ENCODE measurements around the gene ZCCHC7. TPM values are rescaled to one million over a fixed set of nuclear protein-coding genes. Genes with fewer than 3 reads are reported as not detected.

Gene ZCCHC7
- total and polyA plus RNA-seq, 9 of the 15 experiments (the other 6 are each of a cell fraction or from before 2014, with no cell fraction given), result 34.1 to 68.9 (median 48.8) TPM

DNA sequence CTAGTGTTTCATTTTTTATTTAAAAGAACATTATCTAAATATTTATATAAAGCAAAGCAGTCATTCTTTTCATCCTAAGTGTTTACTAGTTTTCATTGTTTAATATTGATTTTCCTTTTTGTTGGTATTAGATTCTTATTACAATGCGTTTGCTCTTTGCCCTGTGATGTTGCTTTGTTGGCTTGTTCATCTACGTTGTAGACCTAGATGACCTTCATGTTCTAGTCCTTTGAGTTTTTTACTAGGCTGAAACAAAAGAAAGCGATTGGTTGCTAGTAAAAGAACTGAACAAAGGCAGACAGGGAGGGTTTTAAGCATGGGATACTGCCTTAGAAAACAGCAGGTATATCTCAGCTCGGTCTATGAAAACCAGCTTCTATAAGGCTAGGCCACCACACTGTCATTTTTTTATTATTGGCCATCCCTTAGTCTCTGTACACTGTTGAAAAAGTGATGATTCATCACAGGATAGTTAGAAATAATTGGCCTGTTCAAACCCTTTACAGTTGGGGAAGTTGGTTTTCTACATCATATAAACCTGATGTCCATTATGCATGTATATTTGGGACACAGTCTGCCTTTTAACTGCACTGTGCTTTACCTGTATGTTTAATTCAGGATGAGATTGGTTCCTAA, 119.0 kb downstream of the ZCCHC7 start (continued):
- no peak for TF ChIP-seq RB1 (IDR thresholded peaks at IDR 0.05; ENCODE audit: low read depth)
- TF ChIP-seq POLR2B (IDR thresholded peaks at IDR 0.05; ENCODE audit: low read depth, partially characterized antibody), result no peak
- TF ChIP-seq SIX5 (IDR thresholded peaks at IDR 0.05; ENCODE audit: borderline replicate concordance in 1 of 2, insufficient read depth in 1 of 2, low read depth in 1 of 2, low read length in 2 of 2), result no peak
- TF ChIP-seq E2F5 (CRISPR knock-in tag; IDR thresholded peaks at IDR 0.05), result no peak
- no peak for TF ChIP-seq ZNF431 (CRISPR knock-in tag; IDR thresholded peaks at IDR 0.05)
- TF ChIP-seq NFE2 (IDR thresholded peaks at IDR 0.05; ENCODE audit: low read depth), result peak; percentile 88
- TF ChIP-seq C11orf30 (IDR thresholded peaks at IDR 0.05; ENCODE audit: low read depth), result peak; percentile 96
- TF ChIP-seq MTA3 (IDR thresholded peaks at IDR 0.05; ENCODE audit: borderline replicate concordance), result no peak
- TF ChIP-seq NFIX (CRISPR knock-in tag; IDR thresholded peaks at IDR 0.05; ENCODE audit: low read depth), result no peak
- TF ChIP-seq CSDE1 (IDR thresholded peaks at IDR 0.05), result no peak
- TF ChIP-seq NBN (IDR thresholded peaks at IDR 0.05; ENCODE audit: low read depth), result no peak
- TF ChIP-seq STAG1 (CRISPR knock-in tag; IDR thresholded peaks at IDR 0.05; ENCODE audit: borderline replicate concordance), result no peak
- TF ChIP-seq, protein P1, sequence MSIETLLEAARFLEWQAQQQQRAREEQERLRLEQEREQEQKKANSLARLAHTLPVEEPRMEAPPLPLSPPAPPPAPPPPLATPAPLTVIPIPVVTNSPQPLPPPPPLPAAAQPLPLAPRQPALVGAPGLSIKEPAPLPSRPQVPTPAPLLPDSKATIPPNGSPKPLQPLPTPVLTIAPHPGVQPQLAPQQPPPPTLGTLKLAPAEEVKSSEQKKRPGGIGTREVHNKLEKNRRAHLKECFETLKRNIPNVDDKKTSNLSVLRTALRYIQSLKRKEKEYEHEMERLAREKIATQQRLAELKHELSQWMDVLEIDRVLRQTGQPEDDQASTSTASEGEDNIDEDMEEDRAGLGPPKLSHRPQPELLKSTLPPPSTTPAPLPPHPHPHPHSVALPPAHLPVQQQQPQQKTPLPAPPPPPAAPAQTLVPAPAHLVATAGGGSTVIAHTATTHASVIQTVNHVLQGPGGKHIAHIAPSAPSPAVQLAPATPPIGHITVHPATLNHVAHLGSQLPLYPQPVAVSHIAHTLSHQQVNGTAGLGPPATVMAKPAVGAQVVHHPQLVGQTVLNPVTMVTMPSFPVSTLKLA (conservative IDR thresholded peaks at IDR 0.05), result no peak
- no peak for TF ChIP-seq ZNF445 (CRISPR knock-in tag; IDR thresholded peaks at IDR 0.05; ENCODE audit: low read depth)
- TF ChIP-seq POLR2H (tag; IDR thresholded peaks at IDR 0.05; ENCODE audit: low read depth), result no peak
- TF ChIP-seq DPF2 (IDR thresholded peaks at IDR 0.05), result peak; percentile 39
- no peak for TF ChIP-seq ZFP1 (CRISPR knock-in tag; IDR thresholded peaks at IDR 0.05)
- TF ChIP-seq, protein P2, sequence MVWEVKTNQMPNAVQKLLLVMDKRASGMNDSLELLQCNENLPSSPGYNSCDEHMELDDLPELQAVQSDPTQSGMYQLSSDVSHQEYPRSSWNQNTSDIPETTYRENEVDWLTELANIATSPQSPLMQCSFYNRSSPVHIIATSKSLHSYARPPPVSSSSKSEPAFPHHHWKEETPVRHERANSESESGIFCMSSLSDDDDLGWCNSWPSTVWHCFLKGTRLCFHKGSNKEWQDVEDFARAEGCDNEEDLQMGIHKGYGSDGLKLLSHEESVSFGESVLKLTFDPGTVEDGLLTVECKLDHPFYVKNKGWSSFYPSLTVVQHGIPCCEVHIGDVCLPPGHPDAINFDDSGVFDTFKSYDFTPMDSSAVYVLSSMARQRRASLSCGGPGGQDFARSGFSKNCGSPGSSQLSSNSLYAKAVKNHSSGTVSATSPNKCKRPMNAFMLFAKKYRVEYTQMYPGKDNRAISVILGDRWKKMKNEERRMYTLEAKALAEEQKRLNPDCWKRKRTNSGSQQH (CRISPR knock-in tag; IDR thresholded peaks at IDR 0.05), result no peak
- TF ChIP-seq ERF (CRISPR knock-in tag; IDR thresholded peaks at IDR 0.05), result no peak
- no peak for TF ChIP-seq ZC3H8 (IDR thresholded peaks at IDR 0.05)
- TF ChIP-seq GATAD2A (IDR thresholded peaks at IDR 0.05), result no peak
- TF ChIP-seq, protein P3, sequence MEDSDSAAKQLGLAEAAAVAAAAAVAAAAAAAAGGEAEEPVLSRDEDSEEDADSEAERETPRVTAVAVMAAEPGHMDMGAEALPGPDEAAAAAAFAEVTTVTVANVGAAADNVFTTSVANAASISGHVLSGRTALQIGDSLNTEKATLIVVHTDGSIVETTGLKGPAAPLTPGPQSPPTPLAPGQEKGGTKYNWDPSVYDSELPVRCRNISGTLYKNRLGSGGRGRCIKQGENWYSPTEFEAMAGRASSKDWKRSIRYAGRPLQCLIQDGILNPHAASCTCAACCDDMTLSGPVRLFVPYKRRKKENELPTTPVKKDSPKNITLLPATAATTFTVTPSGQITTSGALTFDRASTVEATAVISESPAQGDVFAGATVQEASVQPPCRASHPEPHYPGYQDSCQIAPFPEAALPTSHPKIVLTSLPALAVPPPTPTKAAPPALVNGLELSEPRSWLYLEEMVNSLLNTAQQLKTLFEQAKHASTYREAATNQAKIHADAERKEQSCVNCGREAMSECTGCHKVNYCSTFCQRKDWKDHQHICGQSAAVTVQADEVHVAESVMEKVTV (CRISPR knock-in tag; IDR thresholded peaks at IDR 0.05), result no peak
- TF ChIP-seq SIN3A (IDR thresholded peaks at IDR 0.05; ENCODE audit: borderline replicate concordance in 2 of 2, control insufficient read depth in 1 of 2, low read depth in 2 of 2, low read length in 2 of 2), result no peak
- TF ChIP-seq HMG20B (CRISPR knock-in tag; IDR thresholded peaks at IDR 0.05), result no peak
- peak; percentile 91 for TF ChIP-seq CC2D1A (IDR thresholded peaks at IDR 0.05)
- no peak for TF ChIP-seq CBFB (CRISPR knock-in tag; IDR thresholded peaks at IDR 0.05)
